ENCODE data around the gene GARIN5B.

GRCh38 chr19:55406091-55406825 lies 43.2 kb upstream of the GARIN5B start:
- TF ChIP-seq IRF1 (CRISPR knock-in tag; IDR thresholded peaks at IDR 0.05; ENCODE audit: low read depth) = no peak
- TF ChIP-seq FOSL1 (CRISPR knock-in tag; IDR thresholded peaks at IDR 0.05; ENCODE audit: borderline replicate concordance) = no peak
- no peak for TF ChIP-seq RXRA (CRISPR knock-in tag; IDR thresholded peaks at IDR 0.05)
- TF ChIP-seq ZNF777 (CRISPR knock-in tag; IDR thresholded peaks at IDR 0.05) = no peak
- TF ChIP-seq ZSCAN29 (CRISPR knock-in tag; conservative IDR thresholded peaks at IDR 0.05) = no peak
- TF ChIP-seq E2F2 (CRISPR knock-in tag; IDR thresholded peaks at IDR 0.05; ENCODE audit: borderline replicate concordance) = no peak
- no peak for TF ChIP-seq CREB1 (IDR thresholded peaks at IDR 0.05)
- no peak for TF ChIP-seq CREB1 (CRISPR knock-in tag; IDR thresholded peaks at IDR 0.05)
- TF ChIP-seq NR2F1 (CRISPR knock-in tag; IDR thresholded peaks at IDR 0.05) = no peak
- TF ChIP-seq SMYD3 (CRISPR knock-in tag; IDR thresholded peaks at IDR 0.05) = no peak
- TF ChIP-seq CSRNP1 (CRISPR knock-in tag; IDR thresholded peaks at IDR 0.05) = no peak
- TF ChIP-seq, protein P1, sequence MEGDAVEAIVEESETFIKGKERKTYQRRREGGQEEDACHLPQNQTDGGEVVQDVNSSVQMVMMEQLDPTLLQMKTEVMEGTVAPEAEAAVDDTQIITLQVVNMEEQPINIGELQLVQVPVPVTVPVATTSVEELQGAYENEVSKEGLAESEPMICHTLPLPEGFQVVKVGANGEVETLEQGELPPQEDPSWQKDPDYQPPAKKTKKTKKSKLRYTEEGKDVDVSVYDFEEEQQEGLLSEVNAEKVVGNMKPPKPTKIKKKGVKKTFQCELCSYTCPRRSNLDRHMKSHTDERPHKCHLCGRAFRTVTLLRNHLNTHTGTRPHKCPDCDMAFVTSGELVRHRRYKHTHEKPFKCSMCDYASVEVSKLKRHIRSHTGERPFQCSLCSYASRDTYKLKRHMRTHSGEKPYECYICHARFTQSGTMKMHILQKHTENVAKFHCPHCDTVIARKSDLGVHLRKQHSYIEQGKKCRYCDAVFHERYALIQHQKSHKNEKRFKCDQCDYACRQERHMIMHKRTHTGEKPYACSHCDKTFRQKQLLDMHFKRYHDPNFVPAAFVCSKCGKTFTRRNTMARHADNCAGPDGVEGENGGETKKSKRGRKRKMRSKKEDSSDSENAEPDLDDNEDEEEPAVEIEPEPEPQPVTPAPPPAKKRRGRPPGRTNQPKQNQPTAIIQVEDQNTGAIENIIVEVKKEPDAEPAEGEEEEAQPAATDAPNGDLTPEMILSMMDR (CRISPR knock-in tag; IDR thresholded peaks at IDR 0.05) = no peak
